Measurements from ENCODE around the gene CA6. TPM values are rescaled to one million over a fixed set of nuclear protein-coding genes. Genes with fewer than 3 reads are reported as not detected.

CA6 gene
- total RNA-seq, 1 experiment from 2014 or later: not detected

DNA sequence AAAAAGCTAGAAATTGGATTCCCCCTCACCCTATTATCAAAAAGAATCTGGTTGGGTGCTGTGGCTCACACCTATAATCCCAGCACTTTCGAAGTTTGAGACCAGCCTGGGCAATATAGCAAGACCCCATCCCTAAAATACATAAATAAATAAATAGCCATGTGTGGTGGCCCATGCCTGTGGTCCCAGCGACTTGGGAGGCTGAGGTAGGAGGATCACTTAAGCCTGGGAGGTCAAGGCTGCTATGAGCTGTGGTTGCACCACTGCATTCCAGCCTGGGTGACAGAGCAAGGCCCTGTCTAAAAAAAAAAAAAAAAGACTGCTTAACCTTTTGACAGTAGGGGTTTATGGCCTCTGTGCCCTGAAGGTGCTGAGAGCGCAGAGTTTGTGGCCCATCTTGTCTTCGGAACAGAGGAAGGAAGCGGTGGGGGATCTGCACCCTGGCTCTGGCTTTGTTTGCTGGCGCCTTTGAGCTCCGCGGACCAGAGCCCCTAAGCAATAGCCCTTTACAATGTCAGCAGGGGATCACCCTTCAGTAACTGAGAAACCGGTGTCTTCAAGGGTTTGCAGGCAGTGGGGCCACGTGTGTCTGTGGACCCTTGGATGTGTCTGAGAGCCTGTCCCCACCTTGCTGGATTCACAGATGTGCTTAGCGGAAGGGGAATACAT lies 58.5 kb downstream of the CA6 start:
- H3K4me1 ChIP-seq (ENCODE audit: control insufficient read depth, insufficient read depth, low read length): no peaks in the 10 kb centered on the region
- CTCF ChIA-PET: interaction anchor here (0.6 to 2.4 kb wide), 8 partner anchors 8 to 155 kb away, joined by 3 to 30 read pairs (median 5); no protein-coding TSS in a partner anchor
- no TSS peak for BruUV-seq (replicated peaks)

DNA sequence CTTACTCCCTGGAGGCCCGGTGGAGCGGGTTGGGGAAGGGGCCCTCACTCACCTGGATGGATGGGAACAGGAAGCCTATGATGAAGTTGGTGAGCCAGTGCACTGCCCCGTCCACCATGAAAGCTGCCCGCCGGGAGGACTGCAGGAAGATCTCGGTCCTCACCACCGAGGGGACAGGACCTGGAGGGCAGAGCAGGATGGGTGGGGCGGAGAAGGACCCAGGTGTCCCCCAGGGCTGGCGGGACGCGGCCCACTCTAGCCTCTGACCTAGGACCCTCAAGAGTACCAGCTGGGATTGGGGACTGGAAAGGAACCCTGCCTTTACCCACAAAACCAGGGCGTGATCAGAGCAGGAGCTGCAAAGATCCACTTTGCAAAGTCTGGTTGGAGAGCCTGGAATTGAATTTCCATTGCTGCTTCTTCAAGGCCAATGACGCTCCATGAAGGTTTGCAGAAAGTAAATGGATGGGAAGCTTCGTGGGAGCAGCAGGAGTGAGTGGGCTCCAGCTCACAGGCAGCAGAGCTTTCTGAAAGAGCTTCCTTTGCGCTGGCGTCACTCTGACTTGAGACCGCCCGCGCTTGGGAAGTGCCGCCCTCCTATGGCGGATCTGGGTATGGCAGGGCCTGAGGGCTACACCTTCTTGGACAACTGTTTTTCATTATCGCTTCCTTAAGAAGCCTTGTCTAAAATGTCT lies 59.2 kb downstream of the CA6 start:
- CTCF ChIA-PET: interaction anchor here (0.6 to 2.4 kb wide), 22 partner anchors 10 to 484 kb away, joined by 3 to 30 read pairs (median 5); no protein-coding TSS in a partner anchor
- TF ChIP-seq, protein P1, sequence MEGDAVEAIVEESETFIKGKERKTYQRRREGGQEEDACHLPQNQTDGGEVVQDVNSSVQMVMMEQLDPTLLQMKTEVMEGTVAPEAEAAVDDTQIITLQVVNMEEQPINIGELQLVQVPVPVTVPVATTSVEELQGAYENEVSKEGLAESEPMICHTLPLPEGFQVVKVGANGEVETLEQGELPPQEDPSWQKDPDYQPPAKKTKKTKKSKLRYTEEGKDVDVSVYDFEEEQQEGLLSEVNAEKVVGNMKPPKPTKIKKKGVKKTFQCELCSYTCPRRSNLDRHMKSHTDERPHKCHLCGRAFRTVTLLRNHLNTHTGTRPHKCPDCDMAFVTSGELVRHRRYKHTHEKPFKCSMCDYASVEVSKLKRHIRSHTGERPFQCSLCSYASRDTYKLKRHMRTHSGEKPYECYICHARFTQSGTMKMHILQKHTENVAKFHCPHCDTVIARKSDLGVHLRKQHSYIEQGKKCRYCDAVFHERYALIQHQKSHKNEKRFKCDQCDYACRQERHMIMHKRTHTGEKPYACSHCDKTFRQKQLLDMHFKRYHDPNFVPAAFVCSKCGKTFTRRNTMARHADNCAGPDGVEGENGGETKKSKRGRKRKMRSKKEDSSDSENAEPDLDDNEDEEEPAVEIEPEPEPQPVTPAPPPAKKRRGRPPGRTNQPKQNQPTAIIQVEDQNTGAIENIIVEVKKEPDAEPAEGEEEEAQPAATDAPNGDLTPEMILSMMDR (IDR thresholded peaks at IDR 0.05): peak; percentile 98
- TF ChIP-seq TCF7L2 (IDR thresholded peaks at IDR 0.05; ENCODE audit: low read depth, low read length): no peak
- TF ChIP-seq, protein P2, sequence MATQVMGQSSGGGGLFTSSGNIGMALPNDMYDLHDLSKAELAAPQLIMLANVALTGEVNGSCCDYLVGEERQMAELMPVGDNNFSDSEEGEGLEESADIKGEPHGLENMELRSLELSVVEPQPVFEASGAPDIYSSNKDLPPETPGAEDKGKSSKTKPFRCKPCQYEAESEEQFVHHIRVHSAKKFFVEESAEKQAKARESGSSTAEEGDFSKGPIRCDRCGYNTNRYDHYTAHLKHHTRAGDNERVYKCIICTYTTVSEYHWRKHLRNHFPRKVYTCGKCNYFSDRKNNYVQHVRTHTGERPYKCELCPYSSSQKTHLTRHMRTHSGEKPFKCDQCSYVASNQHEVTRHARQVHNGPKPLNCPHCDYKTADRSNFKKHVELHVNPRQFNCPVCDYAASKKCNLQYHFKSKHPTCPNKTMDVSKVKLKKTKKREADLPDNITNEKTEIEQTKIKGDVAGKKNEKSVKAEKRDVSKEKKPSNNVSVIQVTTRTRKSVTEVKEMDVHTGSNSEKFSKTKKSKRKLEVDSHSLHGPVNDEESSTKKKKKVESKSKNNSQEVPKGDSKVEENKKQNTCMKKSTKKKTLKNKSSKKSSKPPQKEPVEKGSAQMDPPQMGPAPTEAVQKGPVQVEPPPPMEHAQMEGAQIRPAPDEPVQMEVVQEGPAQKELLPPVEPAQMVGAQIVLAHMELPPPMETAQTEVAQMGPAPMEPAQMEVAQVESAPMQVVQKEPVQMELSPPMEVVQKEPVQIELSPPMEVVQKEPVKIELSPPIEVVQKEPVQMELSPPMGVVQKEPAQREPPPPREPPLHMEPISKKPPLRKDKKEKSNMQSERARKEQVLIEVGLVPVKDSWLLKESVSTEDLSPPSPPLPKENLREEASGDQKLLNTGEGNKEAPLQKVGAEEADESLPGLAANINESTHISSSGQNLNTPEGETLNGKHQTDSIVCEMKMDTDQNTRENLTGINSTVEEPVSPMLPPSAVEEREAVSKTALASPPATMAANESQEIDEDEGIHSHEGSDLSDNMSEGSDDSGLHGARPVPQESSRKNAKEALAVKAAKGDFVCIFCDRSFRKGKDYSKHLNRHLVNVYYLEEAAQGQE (IDR thresholded peaks at IDR 0.05; ENCODE audit: insufficient read depth in 1 of 2, low read depth in 2 of 2, low read length in 1 of 2): no peak
- TF ChIP-seq POLR2AphosphoS5 (IDR thresholded peaks at IDR 0.05; ENCODE audit: low read depth, low read length): no peak
- TF ChIP-seq SIN3A (IDR thresholded peaks at IDR 0.05; ENCODE audit: borderline replicate concordance, insufficient read depth, low read depth, low read length): no peak
- no peak for DNase-seq (ENCODE audit: low read depth, low spot score)
- Histone ChIP-seq H3K27me3 (ENCODE audit: control insufficient read depth, insufficient read depth, low read length) (no peaks in the 10 kb centered on the region), H3K4me3 (ENCODE audit: low read depth in 2 of 2, low read length in 2 of 2) (no peak overlapping the region), H3K27ac (ENCODE audit: low read length) (no peak overlapping the region), H3K4me1 (ENCODE audit: control insufficient read depth, insufficient read depth, low read length) (no peaks in the 10 kb centered on the region), H3K36me3 (ENCODE audit: control insufficient read depth, insufficient read depth, low read length) (no peaks in the 10 kb centered on the region), H3K9me3 (ENCODE audit: control insufficient read depth, insufficient read depth, low read depth, low read length) (no peaks in the 10 kb centered on the region)
- in situ Hi-C loops (cut with HindIII; ENCODE audit: low pct_unique_long_range_greater_than_20kb, low sequenced_read_pairs) (no loop called here), intact Hi-C loops (cut with micrococcal nuclease; ENCODE audit: unreplicated experiment) (loop anchor here (1.0 kb wide), 2 partner anchors 87 to 96 kb away; no protein-coding TSS in a partner anchor)
- BruUV-seq (replicated peaks): no TSS peak
- ATAC-seq: peak; percentile 93
- POLR2A ChIA-PET: interaction anchor here (0.6 to 0.8 kb wide), 3 partner anchors 88 to 194 kb away, joined by 6 to 15 read pairs (median 8); no protein-coding TSS in a partner anchor

More for the DNA sequence above, 58.5 kb downstream of the CA6 start:
- Histone ChIP-seq H3K27me3 (ENCODE audit: control insufficient read depth, insufficient read depth, low read length) (no peaks in the 10 kb centered on the region), H3K4me3 (ENCODE audit: low read depth in 2 of 2, low read length in 2 of 2) (no peak overlapping the region), H3K36me3 (ENCODE audit: control insufficient read depth, insufficient read depth, low read length) (no peaks in the 10 kb centered on the region), H3K9me3 (ENCODE audit: control insufficient read depth, insufficient read depth, low read depth, low read length) (no peaks in the 10 kb centered on the region), H3K27ac (ENCODE audit: low read length) (no peak overlapping the region)
- intact Hi-C loops (cut with micrococcal nuclease; ENCODE audit: unreplicated experiment): no loop called here
- POLR2A ChIA-PET: interaction anchor here (0.6 kb wide), 2 partner anchors 87 to 98 kb away, joined by 5 to 15 read pairs; no protein-coding TSS in a partner anchor
- ATAC-seq (no peak), DNase-seq (ENCODE audit: low read depth, low spot score) (no peak)
- TF ChIP-seq SIN3A (IDR thresholded peaks at IDR 0.05; ENCODE audit: borderline replicate concordance, insufficient read depth, low read depth, low read length): no peak
- TF ChIP-seq, protein P2 (IDR thresholded peaks at IDR 0.05; ENCODE audit: insufficient read depth in 1 of 2, low read depth in 2 of 2, low read length in 1 of 2): no peak
- no peak for TF ChIP-seq POLR2AphosphoS5 (IDR thresholded peaks at IDR 0.05; ENCODE audit: low read depth, low read length)
- TF ChIP-seq, protein P1 (IDR thresholded peaks at IDR 0.05): no peak
- no peak for TF ChIP-seq TCF7L2 (IDR thresholded peaks at IDR 0.05; ENCODE audit: low read depth, low read length)
- in situ Hi-C loops (cut with HindIII; ENCODE audit: low pct_unique_long_range_greater_than_20kb, low sequenced_read_pairs): no loop called here
